Stimulated activated CD4-positive, alpha-beta T cell treated with anti-CD3 and anti-CD28 coated beads, Interleukin-15, amount 100 ng/mL, for 1 hour (primary cell): ENCODE measurements around the gene CNFN.

Experiments used
- DNase-seq, 2 donors: peaks; one replicate each; pipeline ENCODE4 v3.0.0-alpha.2; 2020; ENCODE audit warnings: low read depth in 1 of 2, low spot score in 1 of 2

CNFN gene, protein sequence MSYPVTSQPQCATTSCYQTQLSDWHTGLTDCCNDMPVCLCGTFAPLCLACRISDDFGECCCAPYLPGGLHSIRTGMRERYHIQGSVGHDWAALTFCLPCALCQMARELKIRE

DNA sequence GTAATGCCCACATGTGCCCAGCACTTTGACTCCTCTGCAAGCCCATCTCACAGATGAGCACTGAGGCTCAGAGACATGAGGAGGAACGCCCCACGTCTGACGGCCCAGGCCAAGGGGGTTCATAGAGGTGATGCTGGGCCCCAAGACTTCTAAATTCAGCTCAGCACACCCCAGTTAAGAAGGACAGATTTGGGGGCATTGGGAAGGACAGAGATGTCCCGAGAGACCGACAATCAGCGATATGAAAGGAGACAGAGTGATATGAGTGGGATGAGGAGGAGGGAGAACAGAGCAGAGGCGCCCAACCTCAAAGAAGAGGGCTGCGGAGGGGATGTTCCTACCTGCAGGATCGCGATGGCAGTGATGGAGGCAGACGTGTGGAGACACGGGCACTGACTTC is at the start of gene CNFN:
CNFN (minus strand) TSS at position 399 of the 400 bp plus-strand sequence. CDS start 1,260 bp downstream, outside the sequence.
- no peak for DNase-seq

DNA sequence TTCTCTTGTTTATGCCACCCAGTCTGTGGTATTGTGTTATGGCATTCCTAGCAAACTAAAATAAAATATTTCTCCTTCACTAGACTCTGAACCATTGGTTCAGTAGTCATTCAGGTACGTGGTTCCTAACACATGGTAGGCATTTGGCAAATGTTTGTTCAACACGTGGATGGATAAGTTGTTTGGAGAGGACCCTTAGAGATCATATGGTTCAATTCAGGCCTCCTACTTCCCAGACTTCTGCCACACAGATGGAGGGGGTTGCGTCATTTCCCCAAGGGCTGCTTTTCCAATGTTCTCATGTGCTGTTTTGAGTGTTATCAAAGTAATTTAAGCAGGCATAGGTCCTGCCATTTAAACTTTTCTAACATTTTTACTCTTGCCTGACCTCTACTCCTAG is 45.9 kb upstream of the CNFN start:
- no peak for DNase-seq

DNA sequence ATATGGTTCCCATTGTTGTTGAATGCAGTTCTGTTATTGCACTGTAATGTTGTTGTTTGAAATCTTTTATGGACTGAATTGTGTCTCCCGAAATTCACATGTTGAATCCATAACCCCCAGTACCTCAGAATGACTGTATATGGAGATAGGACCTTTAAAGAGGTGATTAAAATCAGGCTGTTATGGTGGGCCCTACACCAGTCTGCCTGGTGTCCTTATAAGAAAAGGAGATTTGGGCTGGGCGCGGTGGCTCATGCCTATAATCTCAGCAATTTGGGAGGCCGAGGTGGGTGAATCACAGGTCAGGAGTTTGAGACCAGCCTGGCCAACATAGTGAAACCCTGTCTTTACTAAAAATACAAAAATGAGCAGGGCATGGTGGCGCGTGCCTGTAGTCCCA is 45.2 kb upstream of the CNFN start:
- no peak for DNase-seq

DNA sequence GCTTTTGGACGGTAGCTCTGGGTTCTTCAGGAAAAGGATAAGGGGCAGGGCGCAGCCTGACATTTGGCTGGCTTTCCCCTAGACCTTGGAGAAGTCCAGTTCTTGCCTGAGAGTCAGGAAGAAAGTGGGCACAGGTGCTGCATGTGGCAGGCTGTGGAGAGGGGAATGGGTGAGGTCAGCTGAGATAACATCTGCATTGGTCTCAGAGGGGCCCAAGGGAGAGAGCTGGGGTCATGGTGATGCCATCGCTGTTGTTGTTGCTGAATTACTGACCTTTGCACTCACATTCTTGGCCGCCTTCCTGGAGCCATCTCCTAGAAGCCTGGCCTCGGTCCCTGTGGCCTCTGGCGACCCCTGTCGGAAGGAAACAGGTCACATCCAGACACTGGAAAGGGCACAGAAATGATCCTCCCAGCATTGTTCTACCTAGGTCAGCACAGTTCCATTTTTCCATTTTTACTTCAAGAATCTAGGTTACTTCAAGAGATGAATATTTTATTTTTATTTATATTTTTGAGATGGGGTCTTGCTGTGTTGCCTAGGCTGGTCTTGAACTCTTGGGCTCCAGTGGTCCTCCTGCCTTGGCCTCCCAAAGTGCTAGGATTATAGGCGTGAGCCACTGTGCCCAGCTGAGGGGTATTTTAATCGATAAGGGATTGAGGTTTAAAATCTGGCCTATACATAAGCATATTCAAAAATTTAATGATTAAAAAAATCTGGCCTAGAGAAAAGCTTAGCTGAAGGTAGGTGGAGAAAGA is 43.6 kb upstream of the CNFN start:
- peak; percentile 36 to 40 for DNase-seq

DNA sequence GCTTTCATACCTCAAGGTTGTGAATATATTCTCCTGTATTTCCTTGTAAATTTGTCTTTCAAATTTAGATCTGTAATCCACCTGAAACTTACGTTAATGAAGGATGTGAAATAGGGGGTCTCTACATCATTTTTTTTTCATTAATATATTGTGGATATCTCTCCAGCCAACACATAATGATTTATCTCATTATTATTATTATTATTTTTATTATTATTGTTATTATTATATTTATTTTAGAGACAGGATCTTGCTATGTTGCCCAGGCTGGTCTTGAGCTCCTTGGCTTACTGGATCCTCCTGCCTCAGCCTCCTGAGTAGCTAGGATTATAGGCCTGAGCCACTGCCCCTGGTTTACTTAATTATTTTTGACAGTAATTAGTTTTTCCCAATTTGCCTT is 41.4 kb upstream of the CNFN start:
- no peak for DNase-seq

DNA sequence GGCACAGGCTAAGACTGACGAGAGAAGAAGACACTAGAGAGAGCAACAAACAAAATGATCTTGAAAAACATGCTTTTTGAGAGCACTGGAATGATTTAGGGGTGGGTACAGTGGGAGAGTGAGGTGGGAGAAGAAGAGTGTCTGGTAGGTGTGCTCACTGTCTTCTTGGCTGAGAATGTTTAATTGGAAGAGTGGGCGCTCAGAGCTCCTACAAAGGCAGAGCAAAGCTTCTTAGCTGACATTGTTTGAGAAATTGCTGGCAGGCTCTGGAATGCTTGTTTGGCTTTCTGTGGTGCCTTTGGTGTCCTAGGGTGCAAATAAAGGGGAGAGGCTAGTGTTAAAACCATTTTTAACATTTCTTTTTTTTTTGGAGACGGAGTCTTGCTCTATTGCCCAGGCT is 38.6 kb upstream of the CNFN start:
- no peak for DNase-seq

DNA sequence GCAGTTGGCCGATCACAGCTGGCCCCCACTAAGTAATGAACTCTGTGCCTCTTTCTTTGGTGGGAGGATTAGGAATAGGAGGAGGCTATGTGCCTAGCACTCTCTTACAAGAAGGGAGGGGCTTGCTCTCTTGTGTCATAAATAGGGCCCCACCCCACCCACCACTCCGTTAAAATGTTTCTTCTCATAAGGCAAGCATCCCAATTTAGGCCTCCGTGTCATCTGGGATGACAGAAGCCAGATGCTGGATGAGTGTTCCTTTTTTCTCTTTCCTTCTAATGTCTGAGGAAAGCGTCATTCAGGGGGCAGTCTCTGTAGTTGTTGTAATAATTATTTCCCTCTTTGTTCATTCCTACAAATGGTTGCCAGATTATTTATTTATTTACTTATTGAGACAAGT is 37.2 kb upstream of the CNFN start, which contains the start of gene LIPE:
LIPE (minus strand) TSS at position 76 of the 400 bp plus-strand sequence. CDS start 239 bp downstream, outside the sequence.
- DNase-seq, result no peak

DNA sequence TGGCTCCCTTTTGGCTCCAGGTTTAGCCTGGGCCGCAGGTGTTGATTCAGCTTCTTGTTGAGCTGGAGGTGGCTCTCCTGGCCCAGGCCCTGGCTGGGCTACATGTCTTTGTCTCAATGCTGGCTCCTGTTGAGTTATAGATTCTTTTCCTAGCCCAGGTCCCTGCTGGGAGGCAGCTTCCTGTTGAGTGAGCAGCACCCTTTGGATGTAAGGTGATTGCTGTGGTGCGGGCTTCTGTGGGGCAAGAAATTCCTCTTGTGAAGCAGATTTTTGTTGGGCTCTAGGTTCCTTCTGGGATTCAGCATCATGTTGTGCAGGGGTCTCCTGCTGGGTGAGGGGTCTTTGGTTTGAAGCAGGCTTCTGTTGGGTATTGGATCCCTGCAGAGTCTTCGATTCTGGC is 36.5 kb upstream of the CNFN start:
- DNase-seq, result no peak

DNA sequence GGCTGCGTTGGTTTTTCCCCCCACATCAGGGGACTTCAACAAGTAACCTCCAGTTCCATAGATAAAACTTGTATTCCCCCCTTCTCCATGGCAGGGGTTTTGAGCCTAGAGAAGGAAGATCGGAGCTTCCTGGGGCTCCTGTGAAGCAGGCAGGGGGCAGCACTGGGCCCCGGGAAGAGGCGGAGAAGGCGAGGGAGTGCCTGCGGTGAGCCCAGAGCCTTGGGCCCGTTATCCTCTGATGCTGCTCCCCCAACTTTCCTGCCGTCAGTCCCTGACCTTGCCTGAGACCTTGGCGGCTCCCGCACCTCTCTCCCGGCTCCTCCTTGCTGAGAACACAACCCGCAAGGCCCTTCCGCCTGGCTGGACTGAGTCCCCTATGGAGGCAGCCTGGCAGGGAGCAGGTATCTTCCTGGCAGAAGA is 34.6 kb upstream of the CNFN start:
- no peak for DNase-seq

DNA sequence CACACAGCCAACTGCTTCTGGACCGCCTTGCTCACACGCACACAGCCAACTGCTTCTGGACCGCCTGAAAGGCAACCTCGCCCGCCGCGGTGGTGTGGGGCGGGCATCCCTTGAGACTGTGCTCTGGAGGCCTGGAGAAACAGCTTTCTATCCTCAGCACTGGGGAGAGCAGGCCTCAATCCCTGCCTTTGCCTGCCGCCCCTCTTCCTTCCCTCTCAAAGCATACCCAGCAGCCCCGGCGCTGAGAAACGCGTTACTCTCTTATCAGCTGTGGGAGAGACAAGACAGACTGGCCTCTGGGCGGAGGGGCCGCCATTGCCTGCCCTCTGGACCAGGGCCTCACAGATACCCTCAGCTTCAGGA is 34.2 kb upstream of the CNFN start:
- no peak for DNase-seq

DNA sequence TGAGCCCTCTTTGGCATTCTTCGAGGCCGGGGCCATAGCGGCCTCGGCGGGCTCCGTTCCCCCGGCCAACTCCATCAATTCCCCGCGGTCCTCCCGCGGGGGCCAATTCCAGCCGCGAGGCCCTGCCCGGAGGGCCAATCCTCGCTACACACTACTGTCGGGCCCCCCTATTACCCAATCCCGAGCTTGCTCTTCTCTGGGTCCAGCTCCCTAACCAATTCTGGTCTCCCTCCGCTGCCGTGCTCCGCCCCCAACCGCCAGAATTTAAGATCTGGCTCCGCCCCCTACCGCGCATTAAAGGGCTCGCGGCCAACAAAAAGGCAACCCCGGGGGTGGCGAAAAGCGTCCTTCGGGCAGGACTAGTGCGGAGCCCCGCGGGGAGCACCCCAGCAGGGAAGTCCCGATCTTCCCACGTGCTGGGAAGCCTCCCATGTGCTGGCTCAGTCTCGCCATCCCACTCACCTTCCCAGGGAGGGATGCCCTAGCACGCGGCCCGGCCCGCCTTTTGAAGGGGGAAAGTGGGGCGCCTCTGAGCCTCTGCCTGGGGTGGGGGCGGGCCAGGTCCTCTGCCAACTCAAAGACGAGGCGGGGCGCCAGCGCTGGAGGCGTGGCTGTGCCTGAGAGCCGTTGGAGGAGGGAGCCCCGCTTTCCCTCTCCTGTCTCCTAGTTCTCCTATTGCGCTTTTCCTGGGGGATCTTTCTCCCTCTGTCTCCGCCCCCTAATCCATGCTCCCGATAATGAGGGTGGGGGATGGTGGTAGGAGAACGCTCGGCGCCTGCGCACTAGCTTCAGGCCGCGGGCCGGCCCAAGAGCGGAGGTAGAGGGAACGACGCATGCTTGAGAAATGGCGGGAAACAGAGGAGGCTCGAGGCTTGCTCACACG is 33.6 kb upstream of the CNFN start:
- peak; percentile 87 to 90 for DNase-seq

DNA sequence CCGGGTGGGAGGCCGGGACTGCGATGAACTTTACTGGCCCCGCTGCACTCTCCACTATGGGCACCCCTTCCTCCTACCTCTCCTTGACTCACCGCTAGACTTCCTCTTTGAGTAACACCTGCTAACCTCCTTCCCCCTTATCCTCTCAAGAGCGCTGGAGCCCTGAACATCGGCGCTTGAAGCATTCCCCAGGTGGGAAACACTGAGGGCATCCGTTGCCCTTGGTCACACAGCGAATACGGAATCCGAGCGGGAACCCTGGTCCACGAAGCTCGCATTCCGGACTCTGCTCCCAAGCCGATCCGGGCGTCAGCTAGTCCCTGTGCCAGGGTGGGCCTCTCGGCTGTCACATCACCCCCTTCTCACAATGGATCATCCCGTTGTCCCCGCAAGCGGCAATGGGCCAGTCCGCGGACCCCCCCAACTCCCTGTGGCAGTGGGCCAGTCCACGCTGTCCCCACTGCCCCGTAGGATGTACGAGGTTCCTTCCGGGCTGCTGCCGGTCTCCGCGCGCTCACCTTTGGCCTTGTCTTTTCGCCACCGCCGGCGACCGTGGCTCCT is 32.9 kb upstream of the CNFN start:
- peak in 1 of 2 donors; percentile 31 for DNase-seq

DNA sequence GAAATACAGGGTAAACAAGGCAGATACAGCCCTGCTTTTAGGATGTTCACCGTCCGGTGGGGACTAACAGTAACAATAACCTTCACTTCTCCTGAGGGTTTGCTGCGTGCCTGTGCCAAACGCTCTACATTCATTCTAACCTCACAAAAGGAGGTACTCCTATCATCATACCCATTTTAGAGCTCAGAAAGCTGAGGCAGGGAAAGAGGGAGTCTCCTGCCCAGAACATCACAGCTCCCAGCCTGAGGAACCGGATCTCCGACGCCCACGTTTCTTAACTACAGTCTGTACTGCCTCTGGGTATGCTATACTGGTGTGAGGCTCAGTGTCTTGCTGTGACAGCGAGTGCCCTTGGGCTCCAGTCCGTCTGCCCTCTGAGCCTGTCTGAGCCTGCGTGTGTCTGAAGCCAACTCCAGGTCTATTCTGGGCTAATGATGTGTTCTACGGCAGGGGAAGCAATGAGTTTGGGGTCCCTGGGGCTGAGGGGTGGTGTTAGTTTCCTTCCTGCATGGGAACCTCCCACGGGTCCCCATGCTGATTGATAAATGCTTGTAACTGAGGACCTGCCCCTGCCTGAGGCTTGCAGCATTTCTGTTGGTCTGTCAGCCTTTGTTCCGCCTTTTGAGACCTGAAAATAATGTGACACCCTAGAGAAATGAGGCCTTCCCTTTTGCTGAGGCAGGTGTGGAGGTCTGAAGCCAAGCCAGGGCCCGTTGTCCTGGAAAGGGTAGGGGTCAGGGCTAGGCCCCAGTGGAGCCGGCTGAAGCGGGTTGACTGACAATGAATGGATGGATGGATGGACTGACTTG is 32.2 kb upstream of the CNFN start:
- no peak for DNase-seq

DNA sequence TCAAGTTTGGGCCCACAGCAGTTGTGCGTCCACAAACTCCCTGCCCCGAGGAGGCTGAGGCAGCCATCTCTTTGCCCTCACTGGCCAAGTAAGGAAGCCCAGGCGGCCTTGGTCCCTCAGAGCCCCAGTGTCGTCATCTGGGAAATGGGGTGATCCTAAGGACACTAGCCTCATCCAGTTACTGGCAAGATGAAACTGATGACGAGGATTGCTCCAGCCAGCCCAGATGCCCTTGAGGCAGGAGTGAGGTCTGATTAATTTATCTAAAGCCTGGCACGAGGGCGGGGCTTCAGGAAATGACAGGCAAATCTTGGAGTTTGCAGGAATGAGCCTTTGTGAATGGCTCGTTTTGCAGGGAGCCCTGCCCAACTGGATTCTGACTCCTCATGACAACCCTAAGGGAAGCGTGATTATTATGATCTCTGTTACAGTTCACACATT is 31.5 kb upstream of the CNFN start:
- DNase-seq, result no peak

DNA sequence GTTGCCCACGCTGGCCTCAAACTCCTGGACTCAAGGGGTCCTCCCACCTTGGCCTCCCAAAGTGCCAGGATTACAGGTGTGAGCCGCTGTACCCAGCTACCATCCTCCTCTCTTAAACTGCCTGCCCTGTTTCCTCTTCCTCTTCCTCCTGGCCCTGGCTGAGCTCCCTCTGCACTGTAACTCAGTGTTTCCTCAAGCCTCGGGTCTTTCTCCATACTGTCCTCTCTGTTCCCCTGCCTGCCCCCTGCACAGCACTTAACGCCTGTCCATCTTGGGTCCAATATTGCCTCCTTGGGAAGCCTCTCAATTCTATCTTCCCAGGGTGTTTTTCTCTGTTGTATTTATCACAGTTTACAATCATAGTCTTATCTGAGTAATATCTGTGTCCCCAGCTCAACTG is 31.0 kb upstream of the CNFN start:
- no peak for DNase-seq

DNA sequence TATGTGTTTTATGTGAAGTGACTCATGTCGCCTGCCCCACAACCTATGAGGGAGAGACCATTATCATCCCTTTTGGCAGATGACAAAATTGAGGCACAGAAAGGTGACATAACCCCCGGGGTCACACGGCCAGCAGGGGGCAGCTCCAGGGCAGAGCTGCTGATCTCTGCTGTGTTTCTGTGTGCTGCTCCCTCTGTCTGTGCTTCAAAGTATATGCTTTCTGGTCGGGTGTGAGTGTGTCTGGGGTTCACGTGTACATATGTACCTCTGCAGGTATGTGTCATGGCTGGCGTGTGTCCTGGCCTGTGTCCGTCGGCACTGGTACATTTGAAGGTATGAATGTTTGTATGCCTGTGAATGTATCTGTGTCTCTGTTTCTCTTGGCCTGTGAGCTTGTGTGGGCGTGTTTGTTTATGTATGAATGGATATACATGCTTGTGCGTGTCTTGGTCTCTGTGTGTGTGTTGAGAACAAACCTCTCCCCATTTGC is 30.0 kb upstream of the CNFN start:
- peak; percentile 60 to 66 for DNase-seq

DNA sequence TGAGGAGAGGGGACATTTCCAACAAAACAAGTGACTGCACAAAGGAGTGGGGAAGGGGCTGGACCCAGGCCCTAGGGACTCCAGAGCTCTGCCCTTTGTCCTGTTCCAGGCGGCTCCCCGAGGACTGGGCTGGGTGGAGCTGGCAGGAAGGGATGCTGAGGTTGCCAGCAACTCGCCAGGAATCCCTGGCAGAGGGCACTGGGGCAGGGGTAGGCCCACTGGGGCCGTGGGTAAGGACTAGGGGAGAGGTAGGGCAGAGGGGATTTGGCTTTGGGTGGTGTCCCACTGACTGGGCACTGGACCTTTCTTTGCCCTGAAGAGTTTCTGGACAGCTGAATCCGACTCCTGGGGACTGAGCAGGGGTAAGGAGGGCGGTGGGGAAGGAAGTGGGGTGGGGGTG is 29.2 kb upstream of the CNFN start:
- no peak for DNase-seq

DNA sequence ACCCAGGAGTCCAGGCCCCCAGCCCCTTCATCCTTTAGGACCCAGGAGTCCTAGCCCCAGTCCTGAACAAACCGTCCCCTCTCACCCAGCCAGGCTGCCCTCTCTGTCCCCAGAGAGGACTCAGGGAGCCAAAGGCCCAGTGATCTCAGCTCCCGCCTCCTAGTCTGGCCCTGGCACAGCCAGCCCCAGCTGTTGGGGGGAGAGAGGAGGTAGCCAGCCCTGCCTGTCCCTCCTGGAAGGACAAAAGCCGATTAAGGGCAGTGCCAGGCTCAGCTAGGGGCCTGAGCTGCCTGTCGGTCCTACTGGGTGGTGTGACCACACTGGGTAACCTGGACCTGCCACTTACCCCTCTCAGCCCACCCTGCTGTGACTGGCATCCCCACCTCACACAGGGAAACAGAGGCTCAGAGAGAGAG is 22.6 kb upstream of the CNFN start:
- DNase-seq, result no peak

DNA sequence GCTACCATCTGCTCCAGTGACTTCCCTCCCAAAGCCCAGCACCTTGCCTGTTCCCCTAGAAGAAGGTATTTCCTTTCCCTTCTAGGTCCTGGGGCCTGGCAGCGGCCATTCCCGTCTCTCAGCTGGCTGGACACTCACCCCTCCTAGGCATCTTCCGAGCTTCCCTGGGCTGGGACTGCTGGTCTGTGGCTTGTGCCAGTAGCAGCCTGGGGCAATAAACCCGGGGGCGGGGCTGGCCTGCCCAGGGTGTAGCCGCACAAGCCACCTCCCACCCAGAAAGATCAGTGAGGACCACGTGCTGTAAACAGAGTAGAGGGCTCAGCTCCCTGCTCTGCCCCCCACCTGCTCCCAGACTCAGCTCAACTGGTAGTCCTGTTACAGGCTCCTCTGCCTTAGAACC is 22.1 kb upstream of the CNFN start:
- DNase-seq, result no peak

DNA sequence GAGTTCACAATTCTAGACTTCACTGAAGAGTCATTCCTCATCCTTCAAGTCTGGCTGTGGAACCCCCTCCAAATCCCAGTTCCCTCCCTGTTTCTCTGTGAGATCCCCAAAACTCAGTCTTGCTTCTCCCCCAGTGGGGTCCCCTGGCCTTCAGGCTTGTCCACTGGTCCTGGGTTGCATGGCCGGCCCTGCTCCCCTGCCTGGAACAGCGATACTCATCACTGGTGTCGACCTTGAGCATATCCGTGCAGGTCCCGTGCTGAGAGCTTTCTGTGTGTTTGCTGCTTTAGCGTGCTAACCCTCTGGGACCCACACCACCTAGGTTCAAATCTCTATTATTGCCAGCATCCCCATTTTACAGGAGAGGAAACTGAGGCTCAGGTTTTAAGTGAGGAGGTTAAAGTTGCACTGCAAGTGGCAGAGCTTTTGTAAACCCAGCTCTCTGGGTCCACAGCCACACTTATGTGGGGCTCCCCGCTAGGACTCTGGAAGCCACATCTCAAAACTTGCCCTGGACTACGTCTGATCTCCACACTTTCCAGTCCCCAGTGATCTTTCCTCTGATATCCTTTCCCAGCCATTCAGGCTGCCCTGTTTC is 21.6 kb upstream of the CNFN start:
- DNase-seq, result no peak
